ENCODE data around the gene CDHR3.

GRCh38 chr7:105996860-105997737, 34.0 kb downstream of the CDHR3 start:
- TF ChIP-seq, protein P1, sequence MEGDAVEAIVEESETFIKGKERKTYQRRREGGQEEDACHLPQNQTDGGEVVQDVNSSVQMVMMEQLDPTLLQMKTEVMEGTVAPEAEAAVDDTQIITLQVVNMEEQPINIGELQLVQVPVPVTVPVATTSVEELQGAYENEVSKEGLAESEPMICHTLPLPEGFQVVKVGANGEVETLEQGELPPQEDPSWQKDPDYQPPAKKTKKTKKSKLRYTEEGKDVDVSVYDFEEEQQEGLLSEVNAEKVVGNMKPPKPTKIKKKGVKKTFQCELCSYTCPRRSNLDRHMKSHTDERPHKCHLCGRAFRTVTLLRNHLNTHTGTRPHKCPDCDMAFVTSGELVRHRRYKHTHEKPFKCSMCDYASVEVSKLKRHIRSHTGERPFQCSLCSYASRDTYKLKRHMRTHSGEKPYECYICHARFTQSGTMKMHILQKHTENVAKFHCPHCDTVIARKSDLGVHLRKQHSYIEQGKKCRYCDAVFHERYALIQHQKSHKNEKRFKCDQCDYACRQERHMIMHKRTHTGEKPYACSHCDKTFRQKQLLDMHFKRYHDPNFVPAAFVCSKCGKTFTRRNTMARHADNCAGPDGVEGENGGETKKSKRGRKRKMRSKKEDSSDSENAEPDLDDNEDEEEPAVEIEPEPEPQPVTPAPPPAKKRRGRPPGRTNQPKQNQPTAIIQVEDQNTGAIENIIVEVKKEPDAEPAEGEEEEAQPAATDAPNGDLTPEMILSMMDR (conservative IDR thresholded peaks at IDR 0.05; ENCODE audit: low read length) = no peak
- TF ChIP-seq EZH2phosphoT487 (IDR thresholded peaks at IDR 0.05; ENCODE audit: borderline replicate concordance) = no peak

Data from Loucy (cell line).